Measurements from ENCODE around the gene FPGS. TPM values are rescaled to one million over a fixed set of nuclear protein-coding genes. Genes with fewer than 3 reads are reported as not detected.

FPGS gene
- total RNA-seq (100 to 1,000 TPM; 111 to 209 (median 158) TPM), polyA plus RNA-seq (100 to 1,000 TPM in 1 of 2 donors, 10 to 100 TPM in 1; 18.9 to 108 TPM)
- long read RNA-seq, donor 1, transcript FPGS-201 (15 exons, 2,278 nt): minor isoform, 42 of 844 reads
- long read RNA-seq, donor 1, transcript FPGS-204 (14 exons, 2,230 nt): minor isoform, 5 of 844 reads
- long read RNA-seq, donor 1, transcript FPGS-203 (15 exons, 2,279 nt): major isoform, 451 of 844 reads
- long read RNA-seq, donor 1, transcript FPGS-221 (14 exons, 2,160 nt): minor isoform, 17 of 844 reads
- long read RNA-seq, donor 1, partial matches to known transcripts: 70 of 844 reads
- long read RNA-seq, donor 1, other reads (novel, unspliced or antisense): 247 of 844 reads
- long read RNA-seq, donor 2, transcript FPGS-203 (15 exons, 2,279 nt): major isoform, 9 of 89 reads
- long read RNA-seq, donor 2, partial matches to known transcripts: 68 of 89 reads
- long read RNA-seq, donor 2, other reads (novel, unspliced or antisense): 5 of 89 reads
- long read RNA-seq, donor 3, transcript FPGS-204 (14 exons, 2,230 nt): minor isoform, 5 of 440 reads
- long read RNA-seq, donor 3, transcript FPGS-221 (14 exons, 2,160 nt): minor isoform, 6 of 440 reads
- long read RNA-seq, donor 3, transcript FPGS-201 (15 exons, 2,278 nt): minor isoform, 23 of 440 reads
- long read RNA-seq, donor 3, transcript FPGS-203 (15 exons, 2,279 nt): major isoform, 249 of 440 reads
- long read RNA-seq, donor 3, partial matches to known transcripts: 38 of 440 reads
- long read RNA-seq, donor 3, other reads (novel, unspliced or antisense): 110 of 440 reads

- intact Hi-C loops (cut with DNase I): loop anchor here in 1 of 4 donors (5.0 kb wide), 1 partner anchor 1234 kb away; the partner anchor contains the start of gene MIGA2
- H3K27ac ChIP-seq: peak within 1 kb of the TSS; percentile 87 to 97
- WGBS, 3 donors: 0 to 1% (median 1%) methylated on average over 51 to 83 of the region's 83 CpGs
- peak; percentile 86 to 89 (median 89) for DNase-seq
- H3K4me1 ChIP-seq (ENCODE audit: insufficient read depth): peaks cover 18% of the 10 kb centered on the region
- no peaks in the 10 kb centered on the region for H3K27me3 ChIP-seq
- H3K9me3 ChIP-seq: no peaks in the 10 kb centered on the region
- H3K4me3 ChIP-seq: peak within 1 kb of the TSS; percentile 73
- peak in 2 of 3 donors; percentile 5 to 33 for TF ChIP-seq CTCF (IDR thresholded peaks at IDR 0.05)
- peak; percentile 81 for TF ChIP-seq POLR2A (IDR thresholded peaks at IDR 0.05)
- peak; percentile 11 for TF ChIP-seq EP300 (IDR thresholded peaks at IDR 0.05)
- no peaks in the 10 kb centered on the region for H3K36me3 ChIP-seq
These were observed at the start of gene FPGS for GRCh38 chr9:127802576-127803443. Gene FPGS (plus strand): TSS chr9:127802882. CDS start chr9:127802925, 43 bp downstream.

GRCh38 chr9:127753148-127753547 lies 49.5 kb upstream of the FPGS start:
- intact Hi-C loops (cut with DNase I): no loop called here
- DNase-seq: no peak
- Histone ChIP-seq H3K36me3 (no peaks in the 10 kb centered on the region), H3K27ac (no peak overlapping the region), H3K4me1 (ENCODE audit: insufficient read depth) (no peaks in the 10 kb centered on the region), H3K27me3 (no peaks in the 10 kb centered on the region), H3K4me3 (no peak overlapping the region), H3K9me3 (no peaks in the 10 kb centered on the region)
- TF ChIP-seq CTCF (IDR thresholded peaks at IDR 0.05): no peak
- TF ChIP-seq EP300 (IDR thresholded peaks at IDR 0.05): no peak
- no peak for TF ChIP-seq POLR2A (IDR thresholded peaks at IDR 0.05)
- WGBS, 3 donors: 73 to 81% (median 81%) methylated on average over 8 of the region's 8 CpGs

GRCh38 chr9:127753622-127754021 lies 49.1 kb upstream of the FPGS start:
- Histone ChIP-seq H3K36me3 (no peaks in the 10 kb centered on the region), H3K4me3 (no peak overlapping the region), H3K27ac (no peak overlapping the region), H3K4me1 (ENCODE audit: insufficient read depth) (no peaks in the 10 kb centered on the region), H3K9me3 (no peaks in the 10 kb centered on the region), H3K27me3 (no peaks in the 10 kb centered on the region)
- WGBS, 3 donors: 51 to 78% (median 67%) methylated on average over 8 of the region's 8 CpGs
- intact Hi-C loops (cut with DNase I): no loop called here
- DNase-seq: no peak
- TF ChIP-seq EP300 (IDR thresholded peaks at IDR 0.05): no peak
- TF ChIP-seq POLR2A (IDR thresholded peaks at IDR 0.05): no peak
- TF ChIP-seq CTCF (IDR thresholded peaks at IDR 0.05): no peak

Measured in ovary (tissue), 10 donors.